Glomerular visceral epithelial cell (primary cell): Measurements from ENCODE around the gene PRIMA1.

Experiments
- DNase-seq: peaks from one replicate; pipeline ENCODE4 v3.0.0-alpha.2; 2016; ENCODE audit errors: extremely low spot score

The PRIMA1 gene

GRCh38 chr14:93676416-93676958 is 111.8 kb downstream of the PRIMA1 start:
- DNase-seq: no peak

DNA sequence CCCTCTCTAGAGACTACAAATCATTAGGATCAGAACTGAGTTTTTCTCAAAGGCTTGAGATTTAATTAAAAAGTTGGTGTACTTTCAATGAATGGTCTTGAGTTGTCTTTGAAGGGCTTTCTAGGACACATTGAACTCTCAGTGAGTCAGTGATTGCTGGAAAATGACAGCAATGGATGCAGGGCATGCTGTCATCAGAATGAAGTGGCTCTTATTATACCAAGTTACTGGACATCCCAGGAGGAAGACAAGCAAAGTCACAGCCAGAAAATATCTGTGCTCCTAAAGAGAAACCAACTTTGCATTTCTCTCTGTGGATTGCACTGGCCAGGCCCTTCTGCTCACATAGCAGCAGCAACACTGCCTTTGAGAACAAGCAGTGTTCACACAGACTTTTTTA is 112.6 kb downstream of the PRIMA1 start:
- no peak for DNase-seq

DNA sequence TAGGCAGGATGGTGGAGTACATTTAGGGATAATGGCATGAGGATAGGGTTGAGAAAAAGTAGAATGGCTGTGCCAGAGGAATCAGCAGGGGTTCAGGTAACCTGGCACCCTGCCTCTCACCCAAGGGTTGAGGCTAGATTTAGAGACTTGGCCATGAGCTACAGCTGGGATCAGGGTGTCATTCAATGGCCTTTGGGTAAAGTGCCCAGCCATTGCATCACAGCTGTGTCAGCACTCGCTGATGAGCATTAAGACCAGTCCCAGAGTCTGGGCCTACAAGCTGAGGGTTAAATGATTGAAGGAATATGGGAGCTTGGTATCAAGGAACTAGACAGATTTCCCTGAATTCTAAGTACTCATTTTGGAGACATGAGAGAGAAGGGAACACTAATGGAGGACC is 113.9 kb downstream of the PRIMA1 start:
- DNase-seq: no peak

GRCh38 chr14:93669632-93670031 is 118.7 kb downstream of the PRIMA1 start:
- DNase-seq: no peak
